CD14-positive monocyte (primary cell): Measurements from ENCODE around the gene LRSAM1. TPM values are rescaled to one million over a fixed set of nuclear protein-coding genes. Genes with fewer than 3 reads are reported as not detected.

Experiments used
- DNase-seq, 3 donors: peaks; one replicate each; pipeline ENCODE4 v3.0.0-alpha.2; 2011 to 2022
- H2AFZ ChIP-seq: 2 replicates; pipeline ENCODE4 v1.6.0; 2012; ENCODE audit warnings: mild to moderate bottlenecking, low read depth, low read length, inconsistent platforms; ENCODE audit not compliant: insufficient read depth, poor library complexity, severe bottlenecking
- H3K27ac ChIP-seq, 2 donors: 1 replicate in 1 of 2; 2 replicates in 1 of 2; pipeline ENCODE4 v1.5.1; 2012 to 2013; ENCODE audit warnings: low read length in 2 of 2, control low read depth in 1 of 2, inconsistent platforms in 1 of 2, low read depth in 1 of 2, mild to moderate bottlenecking in 1 of 2
- H3K27me3 ChIP-seq, 2 donors: one replicate each; pipeline versions ENCODE4 v1.6.0 to v1.6.1; 2011 to 2013; ENCODE audit warnings: low read length in 2 of 2; ENCODE audit not compliant: control insufficient read depth in 2 of 2, insufficient read depth in 2 of 2
- H3K36me3 ChIP-seq, 2 donors: replicated peaks in 1 of 2; 1 replicate in 1 of 2; 2 replicates in 1 of 2; pipeline versions ENCODE4 v1.5.1 to v1.6.1; 2012 to 2013; ENCODE audit warnings: low read length in 2 of 2, control low read depth in 1 of 2, inconsistent platforms in 1 of 2, mild to moderate bottlenecking in 1 of 2; ENCODE audit not compliant: insufficient read depth in 2 of 2, control insufficient read depth in 1 of 2
- H3K4me1 ChIP-seq, 2 donors: 1 replicate in 1 of 2; 2 replicates in 1 of 2; pipeline versions ENCODE4 v1.5.1 to v1.6.1; 2012 to 2013; ENCODE audit warnings: low read length in 2 of 2, control low read depth in 1 of 2, inconsistent platforms in 1 of 2, mild to moderate bottlenecking in 1 of 2, moderate library complexity in 1 of 2; ENCODE audit not compliant: insufficient read depth in 2 of 2, control insufficient read depth in 1 of 2
- H3K4me2 ChIP-seq: replicated peaks from 2 replicates; pipeline ENCODE3; 2012; ENCODE audit warnings: low read length, moderate library complexity, mild to moderate bottlenecking; ENCODE audit not compliant: poor library complexity, severe bottlenecking; ENCODE audit errors: extremely low read depth
- H3K4me3 ChIP-seq, 3 experiments: fragments of 200-600 bp in 1 of 3; sonication (generic) in 1 of 3; replicated peaks in 1 of 3; 1 replicate in 2 of 3; 2 replicates in 1 of 3; pipeline ENCODE4 v1.5.1; 2011 to 2013; ENCODE audit warnings: low read length in 3 of 3, mild to moderate bottlenecking in 3 of 3, control low read depth in 2 of 3, low read depth in 2 of 3, inconsistent platforms in 1 of 3, moderate library complexity in 1 of 3
- H3K79me2 ChIP-seq: 2 replicates; pipeline ENCODE4 v1.6.0; 2012; ENCODE audit warnings: mild to moderate bottlenecking, control low read depth, inconsistent platforms, low read length, moderate library complexity; ENCODE audit not compliant: insufficient read depth
- H3K9ac ChIP-seq: 2 replicates; pipeline ENCODE4 v1.6.0; 2017; ENCODE audit warnings: low read length, mild to moderate bottlenecking; ENCODE audit not compliant: insufficient read depth, poor library complexity, severe bottlenecking
- H3K9me3 ChIP-seq, 2 donors: replicated peaks in 1 of 2; 1 replicate in 1 of 2; 2 replicates in 1 of 2; pipeline versions ENCODE4 v1.5.1 to v1.6.1; 2012 to 2013; ENCODE audit warnings: low read length in 2 of 2, control low read depth in 1 of 2; ENCODE audit not compliant: control insufficient read depth in 1 of 2, insufficient read depth in 1 of 2
- H4K20me1 ChIP-seq: 2 replicates; pipeline ENCODE4 v1.6.0; 2012; ENCODE audit warnings: mild to moderate bottlenecking, low read length, control low read depth, moderate library complexity; ENCODE audit not compliant: insufficient read depth
- H3K27ac Mint-ChIP-seq, 7 donors: one replicate each; pipeline ENCODE4 v1.8.0; 2020; ENCODE audit warnings: mild to moderate bottlenecking in 7 of 7, mixed read lengths in 7 of 7, moderate library complexity in 6 of 7, inconsistent platforms in 2 of 7
- H3K27me3 Mint-ChIP-seq, 3 donors: one replicate each; pipeline ENCODE4 v1.8.0; 2021 to 2022; ENCODE audit warnings: low read depth in 3 of 3, mild to moderate bottlenecking in 3 of 3, mixed read lengths in 3 of 3, moderate library complexity in 3 of 3, inconsistent platforms in 1 of 3
- H3K36me3 Mint-ChIP-seq, 2 donors: one replicate each; pipeline ENCODE4 v1.8.0; 2020; ENCODE audit warnings: mixed read lengths in 2 of 2, inconsistent platforms in 1 of 2, mild to moderate bottlenecking in 1 of 2
- H3K4me1 Mint-ChIP-seq: one replicate; pipeline ENCODE4 v1.8.0; 2020; ENCODE audit warnings: mild to moderate bottlenecking, mixed read lengths
- H3K4me3 Mint-ChIP-seq, 2 donors: one replicate each; pipeline ENCODE4 v1.8.0; 2020; ENCODE audit warnings: mild to moderate bottlenecking in 2 of 2, mixed read lengths in 2 of 2, moderate library complexity in 1 of 2
- H3K9me3 Mint-ChIP-seq, 7 donors: one replicate each; pipeline ENCODE4 v1.8.0; 2020 to 2022; ENCODE audit warnings: mixed read lengths in 7 of 7, mild to moderate bottlenecking in 6 of 7, moderate library complexity in 6 of 7, inconsistent platforms in 2 of 7
- CTCF ChIP-seq: fragments of 200-600 bp; IDR thresholded peaks from one replicate; pipeline ENCODE4 v1.8.0; 2022; ENCODE audit warnings: antibody characterized with exemption, mild to moderate bottlenecking
- WGBS: methylation state at CpG from one replicate; pipeline ENCODE4 v1.1.5; 2013; ENCODE audit warnings: missing lambda C conversion rate; ENCODE audit not compliant: insufficient coverage; 5-methylcytosine and 5-hydroxymethylcytosine counted together
- intact Hi-C, 2 donors: fragments of 100-400 bp; cut with micrococcal nuclease; formaldehyde crosslinking; loops; one replicate each; pipeline versions ENCODE4 v1.15.0 to v1.15.1; 2023
- polyA plus RNA-seq, 3 donors: library from polyadenylated mRNA; depleted of rRNA in 1 of 3; unstranded in 2 of 3; stranded (reverse) in 1 of 3; fragments of 300-500 nt in 2 of 3; fragments of >200 nt in 1 of 3; fragmentation: Illumina TruSeq in 2 of 3; gene quantifications; 1 replicate in 2 of 3; 2 replicates in 1 of 3; pipeline ENCODE4 v1.2.3, GENCODE V29; 2012 to 2021

Gene LRSAM1
- polyA plus RNA-seq, 3 donors, result 6.0 to 19.8 (median 8.2) TPM

GRCh38 chr9:127405344-127406125, 45.8 kb upstream of the LRSAM1 start:
- Mint-ChIP-seq H3K9me3 (no peaks in the 10 kb centered on the region), H3K4me3 (no peak overlapping the region), H3K27ac (peak overlapping the region in 1 of 7 donors; percentile 41), H3K36me3 (peaks cover 6 to 11% of the 10 kb centered on the region in 2 donors), H3K4me1 (peaks cover 2% of the 10 kb centered on the region), H3K27me3 (peaks cover 0 to 2% (median 1%) of the 10 kb centered on the region in 3 donors)
- no peaks in the 10 kb centered on the region for H3K79me2 ChIP-seq
- H3K9me3 ChIP-seq, result no peaks in the 10 kb centered on the region
- H3K27ac ChIP-seq, result no peak overlapping the region
- no peaks in the 10 kb centered on the region for H4K20me1 ChIP-seq
- H3K36me3 ChIP-seq, result peaks cover 0 to 4% of the 10 kb centered on the region in 2 donors
- DNase-seq, result no peak
- 98% methylated on average over 18 of the region's 20 CpGs for WGBS
- H2AFZ ChIP-seq, result no peak overlapping the region
- no peak overlapping the region for H3K4me2 ChIP-seq
- no peak overlapping the region for H3K4me3 ChIP-seq
- no peaks in the 10 kb centered on the region for H3K27me3 ChIP-seq
- intact Hi-C loops, result no loop called here
- no peak for TF ChIP-seq CTCF
- peaks cover 2% of the 10 kb centered on the region in 2 donors for H3K4me1 ChIP-seq
- H3K9ac ChIP-seq, result no peak overlapping the region

- Mint-ChIP-seq H3K9me3 (no peaks in the 10 kb centered on the region), H3K4me3 (no peak overlapping the region), H3K36me3 (peaks cover 6 to 11% of the 10 kb centered on the region in 2 donors), H3K27ac (no peak overlapping the region), H3K27me3 (peaks cover 0 to 2% (median 2%) of the 10 kb centered on the region in 3 donors), H3K4me1 (peaks cover 14% of the 10 kb centered on the region)
- Histone ChIP-seq H3K79me2 (no peaks in the 10 kb centered on the region), H3K4me1 (peaks cover 16 to 17% of the 10 kb centered on the region in 2 donors), H3K4me2 (no peak overlapping the region), H3K4me3 (no peak overlapping the region), H3K27me3 (no peaks in the 10 kb centered on the region), H4K20me1 (no peaks in the 10 kb centered on the region), H2AFZ (no peak overlapping the region), H3K36me3 (peaks cover 0 to 4% of the 10 kb centered on the region in 2 donors), H3K27ac (no peak overlapping the region), H3K9me3 (no peaks in the 10 kb centered on the region), H3K9ac (no peak overlapping the region)
- WGBS, result 93% methylated on average over 10 of the region's 13 CpGs
- no peak for TF ChIP-seq CTCF
- no peak for DNase-seq
- intact Hi-C loops, result no loop called here
These were observed 44.4 kb upstream of the LRSAM1 start for GRCh38 chr9:127406799-127407491.
